SK-N-SH treated with all-trans-retinoic acid at 6 μM for 48 hours (cell line): Measurements from ENCODE around the gene ARF3.

Experiments
- ARNTL ChIP-seq: fragments of 450-650 bp; formaldehyde crosslinking; IDR thresholded peaks from 2 replicates; pipeline ENCODE4 v1.5.0; 2020; ENCODE audit warnings: low read depth, mild to moderate bottlenecking, moderate library complexity, borderline replicate concordance
- ESRRG ChIP-seq: fragments of 250-450 bp; sonication (Bioruptor Pico); IDR thresholded peaks from 2 replicates; pipeline ENCODE4 v1.6.1; 2021; ENCODE audit warnings: mild to moderate bottlenecking
- RARB ChIP-seq: fragments of 250-450 bp; sonication (Bioruptor Pico); IDR thresholded peaks from 2 replicates; pipeline ENCODE4 v1.8.0; 2021; ENCODE audit warnings: mild to moderate bottlenecking, moderate library complexity
- TSHZ2 ChIP-seq: fragments of 250-450 bp; sonication (Bioruptor Pico); IDR thresholded peaks from 2 replicates; pipeline ENCODE4 v1.5.0; 2020; ENCODE audit warnings: mild to moderate bottlenecking, moderate library complexity
- ZFP3 ChIP-seq: fragments of 250-450 bp; sonication (Bioruptor Pico); IDR thresholded peaks from 2 replicates; pipeline ENCODE4 v1.5.0; 2020; ENCODE audit warnings: mild to moderate bottlenecking, moderate library complexity
- ZFP30 ChIP-seq: fragments of 450-650 bp; formaldehyde crosslinking; IDR thresholded peaks from 2 replicates; pipeline ENCODE4 v1.5.0; 2022; ENCODE audit warnings: mild to moderate bottlenecking, moderate library complexity

- TF ChIP-seq ZFP3 (CRISPR knock-in tag) (no peak), TSHZ2 (CRISPR knock-in tag) (no peak), RARB (CRISPR knock-in tag) (no peak), ESRRG (CRISPR knock-in tag) (no peak), ARNTL (CRISPR knock-in tag) (no peak), ZFP30 (CRISPR knock-in tag) (no peak)
Observed at GRCh38 chr12:48927261-48927660, 30.0 kb downstream of the ARF3 start.
